Loucy (cell line): ENCODE data around the gene LSP1.

Experiments
- H2AFZ ChIP-seq: fragments of 200-600 bp; sonication (generic); 2 replicates; pipeline ENCODE4 v1.6.0; 2016; ENCODE audit warnings: antibody characterized with exemption, mild to moderate bottlenecking, low read length, moderate library complexity
- H3F3A ChIP-seq: fragments of 200-600 bp; 2 replicates; pipeline ENCODE4 v1.6.0; 2016; ENCODE audit warnings: antibody characterized with exemption, low read depth, mild to moderate bottlenecking
- H3K27me3 ChIP-seq: fragments of 200-600 bp; sonication (generic); 2 replicates; pipeline ENCODE4 v1.6.1; 2014; ENCODE audit warnings: low read length, mild to moderate bottlenecking; ENCODE audit not compliant: insufficient read depth, poor library complexity, severe bottlenecking
- H3K36me3 ChIP-seq: fragments of 200-600 bp; sonication (generic); 2 replicates; pipeline ENCODE4 v1.6.1; 2016; ENCODE audit warnings: low read length; ENCODE audit not compliant: insufficient read depth
- H3K4me1 ChIP-seq: fragments of 200-600 bp; sonication (generic); 2 replicates; pipeline ENCODE4 v1.5.1; 2014; ENCODE audit warnings: low read length, mild to moderate bottlenecking; ENCODE audit not compliant: insufficient read depth, poor library complexity, severe bottlenecking
- H3K4me2 ChIP-seq: fragments of 200-600 bp; sonication (generic); 2 replicates; pipeline ENCODE4 v1.6.0; 2014; ENCODE audit warnings: antibody characterized with exemption, low read length, low read depth, mild to moderate bottlenecking; ENCODE audit not compliant: poor library complexity, severe bottlenecking
- H3K4me3 ChIP-seq: fragments of 200-600 bp; sonication (generic); 2 replicates; pipeline ENCODE4 v1.5.1; 2014; ENCODE audit warnings: low read length, mild to moderate bottlenecking, mixed read lengths; ENCODE audit not compliant: poor library complexity, severe bottlenecking
- H3K79me2 ChIP-seq: fragments of 200-600 bp; sonication (generic); 2 replicates; pipeline ENCODE4 v1.6.1; 2014; ENCODE audit warnings: low read length; ENCODE audit not compliant: insufficient read depth
- H3K9ac ChIP-seq: fragments of 200-600 bp; sonication (generic); 2 replicates; pipeline ENCODE4 v1.6.0; 2014; ENCODE audit warnings: mild to moderate bottlenecking, low read depth, low read length, moderate library complexity; ENCODE audit not compliant: poor library complexity, severe bottlenecking
- H3K9me2 ChIP-seq: fragments of 200-600 bp; sonication (generic); replicated peaks from 2 replicates; pipeline ENCODE4 v1.6.1; 2016; ENCODE audit warnings: low read depth, low read length, mixed read lengths
- H3K9me3 ChIP-seq: fragments of 200-600 bp; sonication (generic); 2 replicates; pipeline ENCODE4 v1.6.1; 2014; ENCODE audit warnings: mild to moderate bottlenecking, antibody characterized with exemption, low read length, low read depth; ENCODE audit not compliant: insufficient read depth
- H4K20me1 ChIP-seq: fragments of 200-600 bp; sonication (generic); 2 replicates; pipeline ENCODE4 v1.6.0; 2014; ENCODE audit warnings: antibody characterized with exemption, low read length, mild to moderate bottlenecking; ENCODE audit not compliant: insufficient read depth, poor library complexity, severe bottlenecking
- EZH2phosphoT487 ChIP-seq: fragments of 200-600 bp; IDR thresholded peaks from 2 replicates; pipeline ENCODE4 v1.6.1; 2018; ENCODE audit warnings: antibody characterized with exemption, mild to moderate bottlenecking, moderate library complexity, borderline replicate concordance
- TF ChIP-seq, protein P1 (sequence below): fragments of 200-600 bp; sonication (generic); conservative IDR thresholded peaks from 2 replicates; pipeline ENCODE4 v1.5.1; 2014; ENCODE audit warnings: mild to moderate bottlenecking, antibody characterized with exemption, low read length

LSP1 gene

DNA sequence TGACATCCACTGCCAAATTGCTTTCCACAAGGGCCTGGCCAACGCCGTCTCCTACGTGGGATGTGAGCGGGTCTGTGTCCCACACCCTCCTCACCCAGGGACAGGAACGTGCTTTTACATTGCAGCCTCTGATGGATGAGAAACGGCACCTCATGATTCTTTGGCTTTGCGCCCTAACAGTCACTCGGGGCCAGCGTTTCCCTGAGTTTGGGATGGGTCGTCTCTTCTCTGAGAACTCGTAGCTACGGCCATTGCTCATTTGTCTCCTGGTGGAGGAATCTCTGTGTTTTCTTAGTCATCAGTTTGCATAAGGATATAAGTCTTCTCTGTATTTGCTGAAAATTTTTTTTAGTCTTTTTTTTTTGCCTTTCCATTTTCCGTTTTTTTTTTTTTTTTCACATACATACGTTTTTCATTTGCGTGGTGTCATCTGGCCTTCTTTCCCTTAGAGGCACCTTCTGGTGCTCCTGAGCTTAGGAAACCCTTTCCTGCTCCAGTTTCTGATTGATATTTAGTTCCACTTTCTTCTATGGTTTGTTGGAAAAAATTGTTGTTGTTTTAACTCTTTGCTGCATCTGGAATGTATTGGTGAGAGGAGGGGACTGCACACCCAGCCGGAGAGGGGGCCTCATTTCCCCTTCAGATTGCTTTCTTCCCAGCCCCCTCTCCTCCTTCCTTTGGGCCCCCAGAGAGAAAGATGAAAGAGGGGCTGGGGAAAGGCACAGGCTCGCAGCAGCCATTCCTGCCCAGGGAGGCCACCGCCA lies 78.6 kb downstream of the LSP1 start:
- H3K4me1 ChIP-seq = no peaks in the 10 kb centered on the region
- TF ChIP-seq, protein P1, sequence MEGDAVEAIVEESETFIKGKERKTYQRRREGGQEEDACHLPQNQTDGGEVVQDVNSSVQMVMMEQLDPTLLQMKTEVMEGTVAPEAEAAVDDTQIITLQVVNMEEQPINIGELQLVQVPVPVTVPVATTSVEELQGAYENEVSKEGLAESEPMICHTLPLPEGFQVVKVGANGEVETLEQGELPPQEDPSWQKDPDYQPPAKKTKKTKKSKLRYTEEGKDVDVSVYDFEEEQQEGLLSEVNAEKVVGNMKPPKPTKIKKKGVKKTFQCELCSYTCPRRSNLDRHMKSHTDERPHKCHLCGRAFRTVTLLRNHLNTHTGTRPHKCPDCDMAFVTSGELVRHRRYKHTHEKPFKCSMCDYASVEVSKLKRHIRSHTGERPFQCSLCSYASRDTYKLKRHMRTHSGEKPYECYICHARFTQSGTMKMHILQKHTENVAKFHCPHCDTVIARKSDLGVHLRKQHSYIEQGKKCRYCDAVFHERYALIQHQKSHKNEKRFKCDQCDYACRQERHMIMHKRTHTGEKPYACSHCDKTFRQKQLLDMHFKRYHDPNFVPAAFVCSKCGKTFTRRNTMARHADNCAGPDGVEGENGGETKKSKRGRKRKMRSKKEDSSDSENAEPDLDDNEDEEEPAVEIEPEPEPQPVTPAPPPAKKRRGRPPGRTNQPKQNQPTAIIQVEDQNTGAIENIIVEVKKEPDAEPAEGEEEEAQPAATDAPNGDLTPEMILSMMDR = no peak
- no peak for TF ChIP-seq EZH2phosphoT487
- H3K4me3 ChIP-seq = no peak overlapping the region

DNA sequence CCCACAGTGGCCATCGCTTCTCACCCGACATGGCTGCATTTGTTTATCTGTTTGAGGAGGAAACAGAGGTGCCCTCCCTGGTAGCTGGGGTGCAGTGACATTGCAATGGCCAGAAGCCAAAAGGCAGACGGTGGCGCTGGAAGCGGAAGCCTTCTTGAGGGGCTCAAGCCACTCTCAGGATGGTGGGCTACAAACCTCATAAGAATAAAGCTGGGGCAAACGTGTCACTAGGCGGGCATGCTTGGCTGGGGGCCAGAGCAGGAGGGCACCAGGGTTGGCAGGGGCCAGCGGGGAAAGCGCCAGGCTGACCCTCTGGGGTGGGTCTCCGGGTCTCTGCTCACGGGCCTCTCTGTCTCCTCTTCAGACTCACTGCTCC lies 79.2 kb downstream of the LSP1 start:
- Histone ChIP-seq H3K4me3 (no peak overlapping the region), H3K79me2 (no peaks in the 10 kb centered on the region), H3F3A (no peaks in the 10 kb centered on the region), H3K9ac (no peak overlapping the region), H3K4me2 (no peak overlapping the region), H4K20me1 (no peaks in the 10 kb centered on the region), H3K9me3 (no peaks in the 10 kb centered on the region), H3K27me3 (no peaks in the 10 kb centered on the region), H3K9me2 (no peaks in the 10 kb centered on the region), H3K4me1 (no peaks in the 10 kb centered on the region), H3K36me3 (no peaks in the 10 kb centered on the region), H2AFZ (no peak overlapping the region)
- TF ChIP-seq, protein P1 = no peak
- no peak for TF ChIP-seq EZH2phosphoT487

More for the DNA sequence above, 78.6 kb downstream of the LSP1 start:
- no peaks in the 10 kb centered on the region for H3K27me3 ChIP-seq
- no peak overlapping the region for H3K9ac ChIP-seq
- no peaks in the 10 kb centered on the region for H3F3A ChIP-seq
- H3K79me2 ChIP-seq = no peaks in the 10 kb centered on the region
- no peaks in the 10 kb centered on the region for H3K9me3 ChIP-seq
- no peak overlapping the region for H2AFZ ChIP-seq
- no peaks in the 10 kb centered on the region for H3K9me2 ChIP-seq
- H3K36me3 ChIP-seq = no peaks in the 10 kb centered on the region
- no peak overlapping the region for H3K4me2 ChIP-seq
- H4K20me1 ChIP-seq = no peaks in the 10 kb centered on the region

DNA sequence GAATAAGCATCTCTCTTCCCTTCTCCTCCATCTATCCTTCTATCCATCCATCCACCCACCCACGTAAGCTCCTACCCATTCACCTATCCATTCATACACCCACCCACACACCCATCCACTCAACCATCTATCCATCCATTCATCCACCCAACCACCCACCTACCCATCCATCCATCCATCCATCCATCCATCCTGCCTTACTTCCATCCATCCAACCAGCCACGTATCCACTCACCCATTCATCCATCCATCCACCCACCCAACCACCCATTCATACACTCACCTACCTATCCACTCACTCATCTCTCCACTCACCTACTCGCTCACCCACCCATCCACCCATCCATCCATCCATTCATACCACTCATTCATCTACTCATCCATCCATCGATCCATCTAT lies 79.8 kb downstream of the LSP1 start:
- no peak for TF ChIP-seq EZH2phosphoT487
- TF ChIP-seq, protein P1 = no peak
- H3K79me2 ChIP-seq = no peaks in the 10 kb centered on the region
- H3K9me2 ChIP-seq = no peaks in the 10 kb centered on the region
- H4K20me1 ChIP-seq = no peaks in the 10 kb centered on the region
- H2AFZ ChIP-seq = no peak overlapping the region
- H3K9me3 ChIP-seq = no peaks in the 10 kb centered on the region
- no peaks in the 10 kb centered on the region for H3F3A ChIP-seq
- no peak overlapping the region for H3K9ac ChIP-seq
- H3K27me3 ChIP-seq = no peaks in the 10 kb centered on the region
- H3K36me3 ChIP-seq = no peaks in the 10 kb centered on the region
- H3K4me1 ChIP-seq = no peaks in the 10 kb centered on the region
- H3K4me3 ChIP-seq = no peak overlapping the region
- H3K4me2 ChIP-seq = no peak overlapping the region
